HK-2 (cell line): Measurements from ENCODE around the gene FLT1.

Source experiments
- DNase-seq: peaks from one replicate; pipeline ENCODE4 v3.0.0-alpha.2; 2018; ENCODE audit not compliant: unreplicated experiment

Gene FLT1

DNA sequence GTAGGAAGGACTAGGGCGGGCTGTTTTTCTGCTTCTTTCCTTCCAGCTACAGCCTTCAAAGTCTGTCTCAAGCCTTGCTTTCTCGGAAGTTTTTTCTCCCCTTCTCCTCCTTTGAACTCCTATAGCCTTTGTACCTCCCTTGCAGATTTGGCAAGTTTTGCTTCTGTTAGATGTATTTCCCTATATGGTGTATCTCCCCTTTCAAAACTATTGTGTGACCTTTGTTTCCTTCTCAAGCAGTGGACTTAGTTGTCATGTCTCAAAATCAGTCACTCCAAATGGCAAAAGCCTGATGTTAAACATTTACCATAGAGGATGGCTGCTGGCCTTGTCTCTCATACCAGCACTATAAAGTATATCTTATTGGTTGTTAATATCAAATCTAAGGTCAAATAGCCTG lies 152.7 kb downstream of the FLT1 start:
- DNase-seq: no peak

DNA sequence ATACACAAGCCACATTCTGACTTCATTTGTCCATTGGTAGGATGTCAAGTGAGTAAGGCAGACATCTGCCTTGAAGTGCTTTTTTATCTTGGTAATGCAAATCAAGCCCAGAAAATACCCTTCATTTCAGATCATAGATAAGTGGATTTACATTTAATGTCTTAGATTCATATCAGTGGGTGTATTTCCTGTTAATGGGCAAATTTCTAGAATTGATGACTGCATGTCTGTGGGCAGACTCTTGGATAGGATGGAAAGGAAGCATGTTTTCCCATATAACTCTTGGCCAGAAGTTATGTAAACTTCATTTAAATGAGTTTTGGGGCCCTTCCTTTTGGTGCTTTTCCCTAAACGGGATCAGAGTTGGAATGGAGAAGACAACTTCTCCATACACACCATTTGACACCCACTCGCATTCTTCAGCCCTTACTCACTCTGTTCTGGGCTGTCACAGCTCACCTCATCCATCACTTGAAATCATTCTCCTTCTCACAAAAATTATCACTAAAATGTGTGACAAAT lies 154.6 kb downstream of the FLT1 start:
- no peak for DNase-seq

GRCh38 chr13:28339419-28339818 lies 155.5 kb downstream of the FLT1 start:
- no peak for DNase-seq

GRCh38 chr13:28338742-28339141 lies 156.2 kb downstream of the FLT1 start:
- no peak for DNase-seq

- DNase-seq: no peak
Measured at GRCh38 chr13:28338006-28338574, 156.8 kb downstream of the FLT1 start.

- no peak for DNase-seq
Measured at GRCh38 chr13:28337166-28338005, 157.5 kb downstream of the FLT1 start.

DNA sequence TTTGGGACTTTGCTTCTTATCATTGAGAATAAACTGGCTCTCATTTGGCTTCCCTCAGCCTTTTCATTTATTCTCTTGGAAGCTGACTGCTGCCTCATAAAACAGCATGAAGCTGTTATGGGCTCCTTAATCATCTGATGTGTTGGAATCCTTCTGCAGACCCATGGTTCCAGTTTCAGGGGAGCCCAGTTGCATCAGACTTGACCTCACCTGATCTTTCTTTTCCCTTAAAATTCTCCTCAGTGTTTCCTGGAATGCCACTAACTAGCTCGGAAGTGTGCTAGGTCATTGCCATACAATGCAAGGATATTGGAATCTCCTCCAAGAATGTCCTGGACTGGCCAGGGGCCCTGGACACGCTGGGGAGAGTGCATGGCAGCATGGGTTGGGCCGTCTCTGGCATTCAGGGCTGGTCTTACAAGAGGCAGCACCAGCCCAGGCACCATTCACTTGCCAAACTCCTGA lies 158.7 kb downstream of the FLT1 start:
- no peak for DNase-seq

- no peak for DNase-seq
Measured at GRCh38 chr13:28333204-28333881, 161.6 kb downstream of the FLT1 start.

DNA sequence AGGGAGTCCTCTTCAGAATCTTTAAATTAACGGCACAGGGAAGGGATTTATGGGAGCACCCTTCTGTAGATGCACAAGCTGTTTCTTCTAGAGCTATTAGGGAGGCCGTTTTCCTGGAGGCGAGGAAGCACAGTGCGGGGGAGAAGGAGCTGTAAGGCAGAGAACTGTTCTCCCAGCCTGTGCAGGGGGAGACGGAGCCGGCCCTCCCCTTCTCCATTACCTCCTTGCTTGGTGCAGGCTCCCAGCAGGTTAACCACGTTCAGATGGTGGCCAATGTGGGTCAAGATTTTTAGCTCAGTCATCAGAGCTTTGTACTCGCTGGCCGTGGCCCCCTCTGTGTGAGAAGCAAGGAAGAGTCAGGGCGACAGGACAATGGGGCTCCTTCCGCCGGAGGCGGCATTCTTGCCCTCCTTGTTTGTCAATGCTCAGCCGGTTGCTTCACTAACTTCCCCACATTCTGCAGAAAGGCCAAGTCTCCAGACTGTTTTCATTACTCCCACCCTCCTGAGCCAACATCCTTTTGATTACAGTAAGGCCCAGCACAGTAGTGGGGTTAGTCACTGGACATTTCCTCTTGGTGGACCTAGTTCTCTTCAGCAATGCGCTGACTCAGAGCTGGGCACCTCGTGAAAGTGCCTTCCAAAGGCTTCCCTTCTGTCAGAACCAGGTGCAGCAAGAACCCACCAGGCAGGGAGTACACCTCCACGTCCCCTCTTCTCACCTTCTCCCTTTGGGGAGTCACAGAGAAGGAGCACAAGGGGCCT lies 165.4 kb downstream of the FLT1 start:
- no peak for DNase-seq

DNA sequence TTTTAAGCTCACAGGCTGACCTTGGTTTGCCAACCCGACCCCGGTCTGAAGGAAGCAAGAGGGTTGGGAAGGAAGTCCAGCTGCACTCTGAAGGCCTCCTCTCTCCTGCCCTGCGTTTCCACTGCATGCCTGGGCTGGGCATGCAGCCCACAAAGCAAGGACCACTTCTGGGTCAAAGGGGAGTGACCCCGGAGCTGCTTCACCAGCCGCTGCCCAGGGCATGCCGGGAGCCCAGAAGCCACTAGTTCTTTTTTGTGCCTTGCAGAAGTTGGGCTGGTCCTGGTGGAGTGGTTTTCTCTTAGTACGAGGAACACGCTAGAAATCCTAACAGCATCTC lies 166.7 kb downstream of the FLT1 start:
- no peak for DNase-seq

GRCh38 chr13:28327373-28328270 lies 167.3 kb downstream of the FLT1 start:
- DNase-seq: no peak

DNA sequence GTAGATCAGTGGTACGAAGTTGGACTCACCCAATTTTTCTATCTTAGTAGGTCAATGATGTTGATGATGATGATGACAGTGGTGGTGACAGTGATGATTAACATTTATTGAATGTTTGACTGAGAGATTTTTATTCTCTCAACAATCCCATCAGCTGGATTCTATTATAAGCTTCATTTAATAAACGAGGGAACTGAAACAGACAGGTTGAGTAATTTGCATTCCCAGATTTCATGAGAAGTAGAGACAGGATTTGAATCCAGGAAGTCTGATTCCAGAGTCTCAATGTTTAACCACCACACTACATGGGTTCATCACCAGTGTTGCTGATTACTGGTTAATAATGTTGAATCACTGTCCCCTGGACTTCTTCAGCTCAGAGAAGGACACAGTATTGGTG lies 168.9 kb downstream of the FLT1 start:
- no peak for DNase-seq

GRCh38 chr13:28325022-28325421 lies 169.9 kb downstream of the FLT1 start:
- no peak for DNase-seq

GRCh38 chr13:28324181-28324789 lies 170.6 kb downstream of the FLT1 start:
- DNase-seq: peak; percentile 31

DNA sequence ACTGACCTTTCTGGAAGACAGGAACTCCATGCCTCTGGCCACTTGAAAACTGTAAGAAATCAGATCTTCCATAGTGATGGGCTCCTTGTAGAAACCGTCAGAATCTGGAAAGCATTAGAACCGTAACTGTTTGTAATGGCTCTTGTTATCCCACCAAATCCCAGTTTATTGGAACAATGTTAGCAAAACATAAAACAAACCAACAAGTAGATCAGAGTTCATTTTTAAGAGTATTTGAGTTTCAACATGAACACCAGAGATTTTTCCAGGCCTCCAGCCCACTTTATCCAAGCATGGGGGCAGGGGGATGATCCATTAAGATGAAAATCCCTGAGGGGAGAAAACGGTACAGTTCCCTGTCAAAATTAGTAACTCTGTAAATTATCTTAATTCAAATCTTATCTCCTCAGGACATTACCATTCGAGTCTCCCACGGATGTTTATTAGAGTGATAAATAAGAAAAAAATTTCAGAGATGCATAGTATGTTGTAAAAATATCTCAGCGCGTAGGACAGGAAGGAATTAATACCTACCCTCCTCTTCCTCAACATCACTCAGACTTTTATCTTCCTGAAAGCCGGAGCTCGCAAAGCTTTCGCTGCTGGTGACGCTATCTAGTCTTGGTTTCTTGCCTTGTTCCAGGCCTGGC lies 172.5 kb downstream of the FLT1 start:
- DNase-seq: no peak

DNA sequence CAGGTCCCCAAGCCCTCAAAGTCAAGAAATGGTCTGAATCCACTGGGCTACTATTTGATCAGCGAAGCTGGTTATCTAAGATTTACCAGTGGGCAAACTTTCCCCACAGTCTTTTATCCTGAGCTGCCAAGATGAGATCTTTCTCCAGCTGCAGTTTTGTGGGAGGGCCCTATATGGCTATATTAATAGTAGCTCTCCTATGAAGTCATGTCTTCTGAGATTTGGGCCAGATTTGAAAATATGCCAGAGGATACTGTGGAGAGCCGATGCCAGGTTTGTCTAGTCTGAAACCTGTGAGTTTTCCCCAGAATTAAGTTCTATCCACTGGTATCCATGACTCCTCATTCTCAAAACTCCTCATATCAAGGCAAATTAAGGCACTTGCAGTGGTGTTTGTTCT lies 173.2 kb downstream of the FLT1 start:
- no peak for DNase-seq

GRCh38 chr13:28320884-28321574 lies 173.9 kb downstream of the FLT1 start:
- DNase-seq: no peak

GRCh38 chr13:28320209-28320608 lies 174.7 kb downstream of the FLT1 start:
- no peak for DNase-seq

- DNase-seq: no peak
Measured at GRCh38 chr13:28319528-28319927, 175.4 kb downstream of the FLT1 start.
